ENCODE data around the gene ATG16L1. TPM values are rescaled to one million over a fixed set of nuclear protein-coding genes. Genes with fewer than 3 reads are reported as not detected.
A peak's percentile ranks its signal among the peaks of the same experiment; 100 is the strongest.

Gene ATG16L1
- total RNA-seq, 1 donor from 2014 or later: 49.9 TPM

GRCh38 chr2:233336541-233336940, 85.1 kb downstream of the ATG16L1 start:
- TF ChIP-seq CTCF (IDR thresholded peaks at IDR 0.05): no peak
- no peaks in the 10 kb centered on the region for H3K36me3 Mint-ChIP-seq (ENCODE audit: low read depth)
- intact Hi-C loops (cut with micrococcal nuclease): no loop called here
- H3K27me3 Mint-ChIP-seq: no peaks in the 10 kb centered on the region
- H3K9me3 Mint-ChIP-seq: no peaks in the 10 kb centered on the region
- H3K4me3 Mint-ChIP-seq: no peak overlapping the region
- H3K4me1 Mint-ChIP-seq: peaks cover 83% of the 10 kb centered on the region
- no peak for ATAC-seq (ENCODE audit: low read depth)
- POLR2A ChIA-PET: interaction anchor here (1.4 kb wide), 1 partner anchor 82 kb away, joined by 4 read pairs; no protein-coding TSS in a partner anchor
- no peak overlapping the region for H3K27ac Mint-ChIP-seq
- no peak for DNase-seq
- CTCF ChIA-PET: interaction anchor here (0.6 kb wide), 1 partner anchor 22 kb away, joined by 3 read pairs; no protein-coding TSS in a partner anchor

GRCh38 chr2:233338046-233338445, 86.6 kb downstream of the ATG16L1 start:
- DNase-seq (no peak), ATAC-seq (ENCODE audit: low read depth) (no peak)
- Mint-ChIP-seq H3K27me3 (no peaks in the 10 kb centered on the region), H3K4me1 (peaks cover 77% of the 10 kb centered on the region), H3K36me3 (ENCODE audit: low read depth) (no peaks in the 10 kb centered on the region), H3K9me3 (no peaks in the 10 kb centered on the region), H3K4me3 (peak overlapping the region; percentile 44), H3K27ac (peak overlapping the region; percentile 18)
- no peak for TF ChIP-seq CTCF (IDR thresholded peaks at IDR 0.05)
- ChIA-PET POLR2A (interaction anchor here (1.0 to 3.1 kb wide), 5 partner anchors 12 to 81 kb away, joined by 4 to 17 read pairs (median 5); no protein-coding TSS in a partner anchor), CTCF (no interaction called here)
- intact Hi-C loops (cut with micrococcal nuclease): no loop called here

- Mint-ChIP-seq H3K36me3 (ENCODE audit: low read depth) (no peaks in the 10 kb centered on the region), H3K27ac (peak overlapping the region; percentile 35), H3K27me3 (no peaks in the 10 kb centered on the region), H3K4me3 (peak overlapping the region; percentile 32), H3K9me3 (no peaks in the 10 kb centered on the region), H3K4me1 (peaks cover 74% of the 10 kb centered on the region)
- TF ChIP-seq CTCF (IDR thresholded peaks at IDR 0.05): no peak
- ATAC-seq (ENCODE audit: low read depth): peak; percentile 90
- no peak for DNase-seq
- intact Hi-C loops (cut with micrococcal nuclease): loop anchor here (1.0 kb wide), 2 partner anchors 8 to 10 kb away; no protein-coding TSS in a partner anchor
- ChIA-PET CTCF (no interaction called here), POLR2A (interaction anchor here (1.3 to 3.1 kb wide), 3 partner anchors 11 to 15 kb away, joined by 5 to 17 read pairs (median 11); no protein-coding TSS in a partner anchor)
Observed at GRCh38 chr2:233338812-233339368, 87.4 kb downstream of the ATG16L1 start.

- Mint-ChIP-seq H3K36me3 (ENCODE audit: low read depth) (no peaks in the 10 kb centered on the region), H3K4me3 (peak overlapping the region; percentile 28), H3K27me3 (no peaks in the 10 kb centered on the region), H3K4me1 (peaks cover 69% of the 10 kb centered on the region), H3K27ac (peak overlapping the region; percentile 35), H3K9me3 (no peaks in the 10 kb centered on the region)
- intact Hi-C loops (cut with micrococcal nuclease): loop anchor here (1.0 kb wide), 2 partner anchors 8 to 10 kb away; no protein-coding TSS in a partner anchor
- ATAC-seq (ENCODE audit: low read depth): peak; percentile 19
- ChIA-PET CTCF (no interaction called here), POLR2A (interaction anchor here (1.3 to 3.1 kb wide), 4 partner anchors 8 to 14 kb away, joined by 5 to 17 read pairs (median 8); no protein-coding TSS in a partner anchor)
- DNase-seq: no peak
- TF ChIP-seq CTCF (IDR thresholded peaks at IDR 0.05): no peak
Observed at GRCh38 chr2:233339427-233339826, 88.0 kb downstream of the ATG16L1 start.

- Mint-ChIP-seq H3K9me3 (no peaks in the 10 kb centered on the region), H3K27ac (no peak overlapping the region), H3K4me3 (no peak overlapping the region), H3K4me1 (peaks cover 52% of the 10 kb centered on the region), H3K36me3 (ENCODE audit: low read depth) (no peaks in the 10 kb centered on the region), H3K27me3 (no peaks in the 10 kb centered on the region)
- ChIA-PET CTCF (no interaction called here), POLR2A (interaction anchor here (1.5 to 1.7 kb wide), 2 partner anchors 10 kb away, joined by 6 to 7 read pairs; no protein-coding TSS in a partner anchor)
- ATAC-seq (ENCODE audit: low read depth): no peak
- TF ChIP-seq CTCF (IDR thresholded peaks at IDR 0.05): no peak
- intact Hi-C loops (cut with micrococcal nuclease): no loop called here
- no peak for DNase-seq
Observed at GRCh38 chr2:233341296-233341695, 89.8 kb downstream of the ATG16L1 start.
